NB4 (cell line): ENCODE results near the gene NR6A1.

Experiments used
- DNase-seq: peaks from one replicate; pipeline ENCODE4 v3.0.0; 2010; ENCODE audit warnings: low read depth
- H3K4me3 ChIP-seq: one replicate; pipeline ENCODE4 v1.5.1; 2011; ENCODE audit warnings: mild to moderate bottlenecking, low read depth, low read length, moderate library complexity
- MYC ChIP-seq: IDR thresholded peaks from 2 replicates; pipeline ENCODE4 v1.6.1; 2011; ENCODE audit warnings: low read depth, low read length
- POLR2A ChIP-seq: IDR thresholded peaks from 2 replicates; pipeline ENCODE4 v1.6.1; 2011; ENCODE audit warnings: mild to moderate bottlenecking; ENCODE audit not compliant: insufficient read length; ENCODE audit errors: extremely low read depth
- TF ChIP-seq, protein P1 (sequence below): IDR thresholded peaks from one replicate; pipeline ENCODE4 v1.5.1; 2012; ENCODE audit warnings: low read depth, low read length
- TF ChIP-seq, protein P2 (sequence below): IDR thresholded peaks from 2 replicates; pipeline ENCODE4 v1.6.1; 2011; ENCODE audit warnings: low read depth, low read length

NR6A1 gene

DNA sequence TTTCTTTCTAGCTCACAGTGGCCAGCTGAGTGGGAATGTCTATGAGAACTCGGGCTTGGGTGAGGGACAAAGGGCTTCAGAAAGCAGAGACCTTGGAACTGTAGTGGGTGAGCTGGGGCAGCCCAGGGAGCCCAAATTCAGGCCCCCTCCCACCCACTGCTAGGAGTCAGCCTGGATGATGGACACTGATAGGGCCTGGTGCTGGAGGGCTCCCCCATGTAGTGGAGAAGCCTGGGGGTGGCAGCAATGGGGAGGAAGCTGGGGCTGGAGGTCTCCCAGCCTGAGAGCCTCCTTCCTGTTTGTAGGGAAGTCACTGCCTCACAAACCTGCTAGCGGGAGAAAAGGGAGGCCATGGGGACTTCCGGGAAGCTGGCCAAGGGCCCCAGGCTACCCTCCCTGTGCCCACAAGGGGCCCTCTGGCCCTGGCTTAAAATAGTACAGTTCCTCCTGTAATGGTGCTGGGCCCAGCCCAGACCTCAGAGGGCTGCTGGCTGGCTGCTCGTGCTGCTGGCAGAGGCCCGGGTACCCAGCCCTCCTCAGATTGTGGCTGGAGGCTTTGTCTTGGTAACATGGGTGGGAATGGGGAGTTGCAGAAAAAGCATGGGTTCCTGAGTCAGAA lies 257.6 kb downstream of the NR6A1 start:
- TF ChIP-seq MYC (no peak), POLR2A (no peak)
- TF ChIP-seq, protein P1, sequence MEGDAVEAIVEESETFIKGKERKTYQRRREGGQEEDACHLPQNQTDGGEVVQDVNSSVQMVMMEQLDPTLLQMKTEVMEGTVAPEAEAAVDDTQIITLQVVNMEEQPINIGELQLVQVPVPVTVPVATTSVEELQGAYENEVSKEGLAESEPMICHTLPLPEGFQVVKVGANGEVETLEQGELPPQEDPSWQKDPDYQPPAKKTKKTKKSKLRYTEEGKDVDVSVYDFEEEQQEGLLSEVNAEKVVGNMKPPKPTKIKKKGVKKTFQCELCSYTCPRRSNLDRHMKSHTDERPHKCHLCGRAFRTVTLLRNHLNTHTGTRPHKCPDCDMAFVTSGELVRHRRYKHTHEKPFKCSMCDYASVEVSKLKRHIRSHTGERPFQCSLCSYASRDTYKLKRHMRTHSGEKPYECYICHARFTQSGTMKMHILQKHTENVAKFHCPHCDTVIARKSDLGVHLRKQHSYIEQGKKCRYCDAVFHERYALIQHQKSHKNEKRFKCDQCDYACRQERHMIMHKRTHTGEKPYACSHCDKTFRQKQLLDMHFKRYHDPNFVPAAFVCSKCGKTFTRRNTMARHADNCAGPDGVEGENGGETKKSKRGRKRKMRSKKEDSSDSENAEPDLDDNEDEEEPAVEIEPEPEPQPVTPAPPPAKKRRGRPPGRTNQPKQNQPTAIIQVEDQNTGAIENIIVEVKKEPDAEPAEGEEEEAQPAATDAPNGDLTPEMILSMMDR: no peak
- TF ChIP-seq, protein P2, sequence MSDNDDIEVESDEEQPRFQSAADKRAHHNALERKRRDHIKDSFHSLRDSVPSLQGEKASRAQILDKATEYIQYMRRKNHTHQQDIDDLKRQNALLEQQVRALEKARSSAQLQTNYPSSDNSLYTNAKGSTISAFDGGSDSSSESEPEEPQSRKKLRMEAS: no peak
- H3K4me3 ChIP-seq: no peak overlapping the region
- no peak for DNase-seq

DNA sequence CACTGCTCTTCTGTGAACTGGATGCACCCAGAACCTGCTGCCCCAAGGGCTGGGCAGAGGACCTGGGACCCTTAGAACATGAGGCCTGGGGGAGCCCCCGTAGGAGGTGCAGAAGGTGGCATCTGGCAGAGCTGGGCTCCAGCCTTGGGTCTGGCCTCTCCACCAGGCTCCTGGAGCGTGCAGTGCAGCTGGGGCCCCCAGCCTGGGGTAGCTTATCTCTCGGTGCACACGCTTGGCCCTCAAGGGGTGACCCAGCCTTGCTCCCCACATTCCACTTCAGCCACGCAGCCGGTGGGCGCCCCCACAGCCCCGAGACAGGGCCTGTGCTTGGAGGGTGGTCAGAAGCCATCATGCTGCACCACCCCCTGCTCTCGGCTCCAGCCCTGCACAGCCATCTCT lies 258.3 kb downstream of the NR6A1 start:
- DNase-seq: no peak
- no peak overlapping the region for H3K4me3 ChIP-seq
- TF ChIP-seq POLR2A (no peak), MYC (no peak)
- TF ChIP-seq, protein P1: no peak
- TF ChIP-seq, protein P2: no peak

DNA sequence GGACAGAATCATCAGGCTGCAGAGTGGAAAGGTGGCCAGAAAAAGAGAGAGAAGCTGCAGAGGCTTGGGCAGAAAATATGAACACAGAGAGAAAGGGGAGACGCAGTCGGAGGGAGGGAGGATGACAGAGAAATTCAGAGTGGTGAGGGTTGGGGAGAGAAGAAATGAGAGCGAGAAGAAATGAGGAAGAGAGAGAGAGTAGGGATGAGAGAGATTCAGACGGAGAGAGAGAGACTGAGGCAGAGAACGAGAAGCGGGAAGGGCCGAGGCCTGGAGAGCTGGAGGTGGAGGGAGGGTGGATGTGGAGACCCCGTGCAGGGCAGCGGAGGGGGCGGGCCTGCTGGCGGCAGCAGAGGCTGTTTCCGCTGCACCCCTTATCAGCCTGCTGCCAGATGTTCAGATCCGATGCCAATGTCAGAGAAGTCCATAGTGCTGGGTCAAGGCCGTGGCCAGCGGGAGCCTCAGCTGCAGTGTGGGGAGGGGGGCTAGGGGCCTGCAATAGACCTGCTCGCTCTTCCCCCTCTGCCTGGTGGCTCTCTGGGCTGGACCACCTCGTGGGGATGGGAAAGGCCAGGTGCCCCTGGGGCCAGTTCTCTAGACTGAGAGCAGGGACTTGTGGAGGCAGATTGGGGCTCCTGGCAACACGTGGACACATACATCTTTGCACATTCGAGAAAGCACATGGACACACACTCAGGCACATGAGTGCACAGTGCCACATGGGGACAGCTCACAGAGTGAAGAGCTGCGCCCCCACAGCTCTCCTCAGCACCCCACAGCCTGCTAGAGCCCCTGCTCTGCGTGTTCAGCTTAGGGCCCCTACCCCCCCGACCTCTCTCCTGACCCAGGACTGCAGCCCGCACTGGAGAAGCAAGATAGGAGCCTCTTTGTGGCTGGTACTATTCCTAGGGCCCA lies 259.0 kb downstream of the NR6A1 start:
- TF ChIP-seq, protein P2: peak; percentile 29; the same call in 1 of the 2 replicates
- TF ChIP-seq, protein P1: no peak
- TF ChIP-seq MYC: no peak
- DNase-seq: no peak
- H3K4me3 ChIP-seq: no peak overlapping the region

DNA sequence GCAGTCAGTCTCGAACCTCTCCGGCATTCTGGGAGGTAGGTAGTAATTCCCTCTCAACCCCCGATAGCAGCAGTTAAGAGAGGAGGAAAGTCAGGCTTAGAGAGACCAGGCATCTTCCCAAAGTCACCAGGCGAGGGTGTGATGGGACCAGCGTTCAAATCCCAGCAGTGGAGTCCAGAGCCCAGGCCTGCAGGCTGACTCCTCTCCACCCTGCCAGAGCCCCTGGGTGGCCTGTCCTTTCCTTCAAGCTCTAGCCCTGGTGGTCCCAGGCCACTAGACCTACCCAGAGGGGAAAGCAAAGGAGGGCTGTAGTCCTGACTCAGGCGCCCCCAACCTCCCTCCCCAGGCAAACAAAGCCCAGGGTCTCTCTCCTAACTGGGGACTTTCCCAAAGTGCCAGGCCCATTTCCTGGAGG lies 259.7 kb downstream of the NR6A1 start:
- no peak overlapping the region for H3K4me3 ChIP-seq
- TF ChIP-seq, protein P1: no peak
- no peak for DNase-seq

DNA sequence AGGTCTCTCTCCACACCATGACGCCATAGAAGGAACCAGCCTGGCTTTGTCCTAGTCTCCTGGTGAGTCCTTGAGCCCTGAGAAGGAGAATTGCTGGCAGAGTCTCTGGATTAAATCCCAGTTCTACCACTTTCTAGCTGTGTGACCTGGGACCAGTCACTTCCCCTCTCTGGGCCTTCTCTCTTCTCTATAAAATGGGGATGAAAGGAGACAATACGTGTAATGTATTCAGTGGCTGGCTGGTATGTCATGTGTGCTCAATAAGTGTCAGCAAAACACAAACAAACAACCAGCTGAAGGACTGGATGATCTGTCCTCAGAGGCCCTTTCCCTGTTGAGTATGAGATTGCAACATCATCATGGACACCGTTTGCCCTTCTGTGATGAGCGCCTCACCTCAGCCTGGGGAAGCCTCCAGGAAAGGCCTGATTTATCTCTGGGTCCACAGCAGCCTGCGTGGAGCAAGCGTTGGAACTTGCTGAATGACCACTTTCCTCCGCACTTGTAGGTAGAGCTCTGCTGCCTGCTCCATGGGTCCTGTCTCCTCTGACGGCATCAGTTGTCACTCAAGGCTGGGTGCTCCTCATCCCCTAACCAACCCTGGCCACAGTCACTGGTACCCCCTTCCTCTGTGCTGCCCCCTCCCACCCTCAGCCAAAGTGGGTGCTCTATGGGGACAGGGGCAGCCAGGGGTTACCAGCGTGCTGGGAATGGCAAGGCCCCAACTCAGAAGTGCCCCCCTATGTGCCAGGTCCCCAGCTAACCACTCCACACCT lies 260.3 kb downstream of the NR6A1 start:
- H3K4me3 ChIP-seq: no peak overlapping the region
- DNase-seq: no peak
- TF ChIP-seq, protein P1: no peak
- no peak for TF ChIP-seq MYC
- TF ChIP-seq, protein P2: no peak
- no peak for TF ChIP-seq POLR2A
